Neural crest cell (in vitro differentiated cells): ENCODE data around the gene TIMP3. TPM values are rescaled to one million over a fixed set of nuclear protein-coding genes. Genes with fewer than 3 reads are reported as not detected.

Source experiments
- DNase-seq: peaks from one replicate; pipeline ENCODE4 v3.0.0; 2021; ENCODE audit warnings: low read depth, mixed read lengths, low spot score
- H3K27ac Mint-ChIP-seq: one replicate; pipeline ENCODE4 v1.8.0; 2021; ENCODE audit warnings: mild to moderate bottlenecking, mixed read lengths; ENCODE audit not compliant: unreplicated experiment
- H3K27me3 Mint-ChIP-seq: 2 replicates; pipeline ENCODE4 v1.8.0; 2021; ENCODE audit warnings: low read depth, mild to moderate bottlenecking, mixed read lengths
- H3K36me3 Mint-ChIP-seq: 2 replicates; pipeline ENCODE4 v1.8.0; 2021; ENCODE audit warnings: low read depth, mild to moderate bottlenecking, mixed read lengths
- H3K4me1 Mint-ChIP-seq: 2 replicates; pipeline ENCODE4 v1.8.0; 2021; ENCODE audit warnings: mixed read lengths
- H3K4me3 Mint-ChIP-seq: one replicate; pipeline ENCODE4 v1.8.0; 2021; ENCODE audit warnings: mild to moderate bottlenecking, mixed read lengths
- H3K9me3 Mint-ChIP-seq: 2 replicates; pipeline ENCODE4 v1.8.0; 2021; ENCODE audit warnings: mixed read lengths
- CTCF ChIP-seq: fragments of 200-600 bp; sonication (generic); conservative IDR thresholded peaks from 2 replicates; pipeline ENCODE4 v1.5.0; 2021; ENCODE audit warnings: antibody characterized with exemption, mild to moderate bottlenecking
- total RNA-seq: library from RNA; stranded (reverse); gene quantifications from 2 replicates; pipeline ENCODE4 v1.2.1, GENCODE V29; 2021

The TIMP3 gene
- total RNA-seq, 1 donor from 2014 or later = 21.6 TPM

GRCh38 chr22:32853662-32854061 lies 52.2 kb downstream of the TIMP3 start:
- no peaks in the 10 kb centered on the region for H3K9me3 Mint-ChIP-seq
- no peak for DNase-seq
- H3K27me3 Mint-ChIP-seq = no peaks in the 10 kb centered on the region
- TF ChIP-seq CTCF = no peak
- no peaks in the 10 kb centered on the region for H3K36me3 Mint-ChIP-seq
- H3K4me1 Mint-ChIP-seq = peaks cover 9% of the 10 kb centered on the region
- H3K4me3 Mint-ChIP-seq = no peak overlapping the region
- H3K27ac Mint-ChIP-seq = no peak overlapping the region

GRCh38 chr22:32854351-32854804 lies 52.9 kb downstream of the TIMP3 start:
- no peak for DNase-seq
- Mint-ChIP-seq H3K9me3 (no peaks in the 10 kb centered on the region), H3K36me3 (no peaks in the 10 kb centered on the region), H3K27me3 (no peaks in the 10 kb centered on the region), H3K4me1 (peaks cover 9% of the 10 kb centered on the region), H3K4me3 (no peak overlapping the region), H3K27ac (peak overlapping the region; percentile 43)
- no peak for TF ChIP-seq CTCF

- Mint-ChIP-seq H3K4me3 (no peak overlapping the region), H3K36me3 (no peaks in the 10 kb centered on the region), H3K27me3 (no peaks in the 10 kb centered on the region), H3K9me3 (no peaks in the 10 kb centered on the region), H3K4me1 (peaks cover 9% of the 10 kb centered on the region), H3K27ac (no peak overlapping the region)
- no peak for TF ChIP-seq CTCF
- DNase-seq = no peak
Observed at GRCh38 chr22:32855045-32855756, 53.7 kb downstream of the TIMP3 start.

GRCh38 chr22:32858121-32858703 lies 56.7 kb downstream of the TIMP3 start:
- no peak for DNase-seq
- Mint-ChIP-seq H3K4me3 (no peak overlapping the region), H3K9me3 (no peaks in the 10 kb centered on the region), H3K4me1 (peaks cover 8% of the 10 kb centered on the region), H3K36me3 (peaks cover 3% of the 10 kb centered on the region), H3K27ac (no peak overlapping the region), H3K27me3 (no peaks in the 10 kb centered on the region)
- no peak for TF ChIP-seq CTCF

- Mint-ChIP-seq H3K9me3 (no peaks in the 10 kb centered on the region), H3K36me3 (peaks cover 3% of the 10 kb centered on the region), H3K27me3 (no peaks in the 10 kb centered on the region), H3K4me1 (peaks cover 9% of the 10 kb centered on the region), H3K27ac (no peak overlapping the region), H3K4me3 (no peak overlapping the region)
- TF ChIP-seq CTCF = no peak
- DNase-seq = no peak
Observed at GRCh38 chr22:32858957-32859356, 57.5 kb downstream of the TIMP3 start.
